Measurements from ENCODE around the gene OGA.

Gene OGA

GRCh38 chr10:101858723-101859500 lies 40.7 kb upstream of the OGA start:
- TF ChIP-seq EZH2phosphoT487 (conservative IDR thresholded peaks at IDR 0.05; ENCODE audit: low read length) = no peak
- TF ChIP-seq, protein P1, sequence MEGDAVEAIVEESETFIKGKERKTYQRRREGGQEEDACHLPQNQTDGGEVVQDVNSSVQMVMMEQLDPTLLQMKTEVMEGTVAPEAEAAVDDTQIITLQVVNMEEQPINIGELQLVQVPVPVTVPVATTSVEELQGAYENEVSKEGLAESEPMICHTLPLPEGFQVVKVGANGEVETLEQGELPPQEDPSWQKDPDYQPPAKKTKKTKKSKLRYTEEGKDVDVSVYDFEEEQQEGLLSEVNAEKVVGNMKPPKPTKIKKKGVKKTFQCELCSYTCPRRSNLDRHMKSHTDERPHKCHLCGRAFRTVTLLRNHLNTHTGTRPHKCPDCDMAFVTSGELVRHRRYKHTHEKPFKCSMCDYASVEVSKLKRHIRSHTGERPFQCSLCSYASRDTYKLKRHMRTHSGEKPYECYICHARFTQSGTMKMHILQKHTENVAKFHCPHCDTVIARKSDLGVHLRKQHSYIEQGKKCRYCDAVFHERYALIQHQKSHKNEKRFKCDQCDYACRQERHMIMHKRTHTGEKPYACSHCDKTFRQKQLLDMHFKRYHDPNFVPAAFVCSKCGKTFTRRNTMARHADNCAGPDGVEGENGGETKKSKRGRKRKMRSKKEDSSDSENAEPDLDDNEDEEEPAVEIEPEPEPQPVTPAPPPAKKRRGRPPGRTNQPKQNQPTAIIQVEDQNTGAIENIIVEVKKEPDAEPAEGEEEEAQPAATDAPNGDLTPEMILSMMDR (IDR thresholded peaks at IDR 0.05; ENCODE audit: insufficient read depth, low read length, poor library complexity, severe bottlenecking) = no peak
- no peak overlapping the region for H3K27ac ChIP-seq (ENCODE audit: low read depth, low read length)
- no peaks in the 10 kb centered on the region for H3K27me3 ChIP-seq (ENCODE audit: low read length)
- no peak overlapping the region for H3K4me3 ChIP-seq (ENCODE audit: insufficient read depth, low read length, poor library complexity, severe bottlenecking)
- no peaks in the 10 kb centered on the region for H4K20me1 ChIP-seq (ENCODE audit: low read depth, low read length)
- H2AFZ ChIP-seq (ENCODE audit: low read depth, low read length, severe bottlenecking) = no peak overlapping the region
- H3K9ac ChIP-seq (ENCODE audit: low read length) = no peak overlapping the region
- H3K4me2 ChIP-seq (ENCODE audit: low read depth, low read length, poor library complexity, severe bottlenecking) = no peak overlapping the region
- no peaks in the 10 kb centered on the region for H3K9me3 ChIP-seq (ENCODE audit: insufficient read depth, low read length)
- H3K36me3 ChIP-seq (ENCODE audit: low read length) = peaks cover 6% of the 10 kb centered on the region; the same call in 1 of the 2 replicates
- H3F3A ChIP-seq (ENCODE audit: insufficient read depth) = no peaks in the 10 kb centered on the region
- H3K9me2 ChIP-seq (replicated peaks; ENCODE audit: insufficient read depth, low read length) = no peaks in the 10 kb centered on the region
- H3K79me2 ChIP-seq (ENCODE audit: insufficient read depth, low read length) = no peaks in the 10 kb centered on the region

DNA sequence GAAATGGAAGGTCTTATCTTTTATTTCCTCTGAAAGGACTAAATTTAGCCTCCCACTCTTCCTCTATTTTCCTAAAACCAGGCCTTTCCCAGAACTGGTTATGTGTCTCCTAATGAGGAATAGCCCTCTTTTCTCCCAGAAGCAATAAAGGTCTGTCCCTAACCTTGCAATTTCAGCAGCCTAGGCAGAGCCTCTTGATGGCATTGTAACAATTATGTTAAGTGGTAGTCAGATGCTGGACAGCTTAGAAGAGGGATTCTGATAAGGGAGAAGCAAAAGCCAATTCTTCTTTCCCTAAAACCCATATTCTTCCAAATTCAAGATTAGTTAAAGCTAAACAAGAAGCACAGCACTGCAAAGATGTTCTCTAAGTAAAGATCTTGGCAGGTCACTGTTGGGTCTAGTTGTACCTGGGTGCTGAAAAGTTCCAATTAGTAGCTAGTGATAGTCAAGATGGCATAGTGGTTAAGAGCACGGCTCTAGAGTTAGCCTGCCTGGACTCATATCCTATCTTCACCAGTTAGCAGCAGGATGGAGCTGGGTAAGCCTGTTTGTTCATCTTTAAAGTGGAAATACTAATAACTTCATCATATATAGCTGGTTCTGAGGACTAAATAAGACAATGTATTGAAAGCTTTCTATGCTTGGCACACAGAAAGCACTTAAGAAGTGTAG lies 39.7 kb upstream of the OGA start:
- Histone ChIP-seq H4K20me1 (ENCODE audit: low read depth, low read length) (no peaks in the 10 kb centered on the region), H3K9me3 (ENCODE audit: insufficient read depth, low read length) (no peaks in the 10 kb centered on the region), H3K9ac (ENCODE audit: low read length) (no peak overlapping the region), H3K27ac (ENCODE audit: low read depth, low read length) (no peak overlapping the region), H2AFZ (ENCODE audit: low read depth, low read length, severe bottlenecking) (no peak overlapping the region), H3K36me3 (ENCODE audit: low read length) (peaks cover 6% of the 10 kb centered on the region; the same call in 1 of the 2 replicates), H3K4me3 (ENCODE audit: insufficient read depth, low read length, poor library complexity, severe bottlenecking) (no peak overlapping the region), H3K4me2 (ENCODE audit: low read depth, low read length, poor library complexity, severe bottlenecking) (no peak overlapping the region), H3K79me2 (ENCODE audit: insufficient read depth, low read length) (no peaks in the 10 kb centered on the region), H3F3A (ENCODE audit: insufficient read depth) (no peaks in the 10 kb centered on the region), H3K9me2 (replicated peaks; ENCODE audit: insufficient read depth, low read length) (no peaks in the 10 kb centered on the region), H3K27me3 (ENCODE audit: low read length) (no peaks in the 10 kb centered on the region)
- TF ChIP-seq EZH2phosphoT487 (conservative IDR thresholded peaks at IDR 0.05; ENCODE audit: low read length) = no peak
- TF ChIP-seq, protein P1 (IDR thresholded peaks at IDR 0.05; ENCODE audit: insufficient read depth, low read length, poor library complexity, severe bottlenecking) = no peak

- Histone ChIP-seq H3F3A (ENCODE audit: insufficient read depth) (no peaks in the 10 kb centered on the region), H3K9ac (ENCODE audit: low read length) (no peak overlapping the region), H3K27me3 (ENCODE audit: low read length) (no peaks in the 10 kb centered on the region), H3K27ac (ENCODE audit: low read depth, low read length) (no peak overlapping the region), H3K9me3 (ENCODE audit: insufficient read depth, low read length) (no peaks in the 10 kb centered on the region), H3K36me3 (ENCODE audit: low read length) (peaks cover 6% of the 10 kb centered on the region; the same call in 1 of the 2 replicates), H3K79me2 (ENCODE audit: insufficient read depth, low read length) (no peaks in the 10 kb centered on the region), H4K20me1 (ENCODE audit: low read depth, low read length) (no peaks in the 10 kb centered on the region), H3K9me2 (replicated peaks; ENCODE audit: insufficient read depth, low read length) (no peaks in the 10 kb centered on the region), H2AFZ (ENCODE audit: low read depth, low read length, severe bottlenecking) (no peak overlapping the region), H3K4me3 (ENCODE audit: insufficient read depth, low read length, poor library complexity, severe bottlenecking) (no peak overlapping the region), H3K4me2 (ENCODE audit: low read depth, low read length, poor library complexity, severe bottlenecking) (no peak overlapping the region)
- TF ChIP-seq, protein P1 (IDR thresholded peaks at IDR 0.05; ENCODE audit: insufficient read depth, low read length, poor library complexity, severe bottlenecking) = no peak
- no peak for TF ChIP-seq EZH2phosphoT487 (conservative IDR thresholded peaks at IDR 0.05; ENCODE audit: low read length)
These were observed 38.4 kb upstream of the OGA start for GRCh38 chr10:101856626-101857025.
